Measurements from ENCODE around the gene SDK1. TPM values are rescaled to one million over a fixed set of nuclear protein-coding genes. Genes with fewer than 3 reads are reported as not detected.

SDK1 gene
- total and polyA plus RNA-seq, 4 donors, result 0.12 to 0.47 (median 0.36) TPM

- Histone ChIP-seq H3K27me3 (ENCODE audit: control insufficient read depth in 4 of 4, insufficient read depth in 4 of 4, low read length in 3 of 4) (peaks cover 0 to 8% (median 1%) of the 10 kb centered on the region in 4 donors), H3K36me3 (ENCODE audit: control insufficient read depth in 4 of 4, insufficient read depth in 3 of 4, low read depth in 1 of 4, low read length in 3 of 4) (no peaks in the 10 kb centered on the region), H3K27ac (ENCODE audit: low read depth in 1 of 2, low read length in 2 of 2) (no peak overlapping the region), H3K9me3 (ENCODE audit: control insufficient read depth in 4 of 4, low read length in 3 of 4) (no peaks in the 10 kb centered on the region), H3K9ac (ENCODE audit: low read depth in 1 of 2, low read length in 2 of 2) (no peak overlapping the region), H3K4me1 (ENCODE audit: control insufficient read depth in 4 of 4, insufficient read depth in 4 of 4, low read length in 3 of 4) (no peaks in the 10 kb centered on the region), H3K4me3 (ENCODE audit: low read depth in 1 of 3, low read length in 3 of 3) (no peak overlapping the region)
- no peak for DNase-seq (ENCODE audit: low spot score)
- TF ChIP-seq ATF3 (IDR thresholded peaks at IDR 0.05) (no peak), RAD21 (IDR thresholded peaks at IDR 0.05) (no peak), MAX (IDR thresholded peaks at IDR 0.05) (no peak), NR2F2 (IDR thresholded peaks at IDR 0.05) (no peak), GABPA (IDR thresholded peaks at IDR 0.05 in 1 of 2, conservative IDR thresholded peaks at IDR 0.05 in 1 of 2) (no peak), YY1 (IDR thresholded peaks at IDR 0.05) (no peak), SP1 (IDR thresholded peaks at IDR 0.05) (no peak), TAF1 (conservative IDR thresholded peaks at IDR 0.05) (no peak), FOXA1 (IDR thresholded peaks at IDR 0.05) (no peak), HNF4G (IDR thresholded peaks at IDR 0.05) (no peak), RXRA (IDR thresholded peaks at IDR 0.05) (no peak), EGR1 (IDR thresholded peaks at IDR 0.05; ENCODE audit: low read depth in 2 of 2) (no peak)
- TF ChIP-seq, protein P1, sequence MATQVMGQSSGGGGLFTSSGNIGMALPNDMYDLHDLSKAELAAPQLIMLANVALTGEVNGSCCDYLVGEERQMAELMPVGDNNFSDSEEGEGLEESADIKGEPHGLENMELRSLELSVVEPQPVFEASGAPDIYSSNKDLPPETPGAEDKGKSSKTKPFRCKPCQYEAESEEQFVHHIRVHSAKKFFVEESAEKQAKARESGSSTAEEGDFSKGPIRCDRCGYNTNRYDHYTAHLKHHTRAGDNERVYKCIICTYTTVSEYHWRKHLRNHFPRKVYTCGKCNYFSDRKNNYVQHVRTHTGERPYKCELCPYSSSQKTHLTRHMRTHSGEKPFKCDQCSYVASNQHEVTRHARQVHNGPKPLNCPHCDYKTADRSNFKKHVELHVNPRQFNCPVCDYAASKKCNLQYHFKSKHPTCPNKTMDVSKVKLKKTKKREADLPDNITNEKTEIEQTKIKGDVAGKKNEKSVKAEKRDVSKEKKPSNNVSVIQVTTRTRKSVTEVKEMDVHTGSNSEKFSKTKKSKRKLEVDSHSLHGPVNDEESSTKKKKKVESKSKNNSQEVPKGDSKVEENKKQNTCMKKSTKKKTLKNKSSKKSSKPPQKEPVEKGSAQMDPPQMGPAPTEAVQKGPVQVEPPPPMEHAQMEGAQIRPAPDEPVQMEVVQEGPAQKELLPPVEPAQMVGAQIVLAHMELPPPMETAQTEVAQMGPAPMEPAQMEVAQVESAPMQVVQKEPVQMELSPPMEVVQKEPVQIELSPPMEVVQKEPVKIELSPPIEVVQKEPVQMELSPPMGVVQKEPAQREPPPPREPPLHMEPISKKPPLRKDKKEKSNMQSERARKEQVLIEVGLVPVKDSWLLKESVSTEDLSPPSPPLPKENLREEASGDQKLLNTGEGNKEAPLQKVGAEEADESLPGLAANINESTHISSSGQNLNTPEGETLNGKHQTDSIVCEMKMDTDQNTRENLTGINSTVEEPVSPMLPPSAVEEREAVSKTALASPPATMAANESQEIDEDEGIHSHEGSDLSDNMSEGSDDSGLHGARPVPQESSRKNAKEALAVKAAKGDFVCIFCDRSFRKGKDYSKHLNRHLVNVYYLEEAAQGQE (IDR thresholded peaks at IDR 0.05), result no peak
- TF ChIP-seq, protein P2, sequence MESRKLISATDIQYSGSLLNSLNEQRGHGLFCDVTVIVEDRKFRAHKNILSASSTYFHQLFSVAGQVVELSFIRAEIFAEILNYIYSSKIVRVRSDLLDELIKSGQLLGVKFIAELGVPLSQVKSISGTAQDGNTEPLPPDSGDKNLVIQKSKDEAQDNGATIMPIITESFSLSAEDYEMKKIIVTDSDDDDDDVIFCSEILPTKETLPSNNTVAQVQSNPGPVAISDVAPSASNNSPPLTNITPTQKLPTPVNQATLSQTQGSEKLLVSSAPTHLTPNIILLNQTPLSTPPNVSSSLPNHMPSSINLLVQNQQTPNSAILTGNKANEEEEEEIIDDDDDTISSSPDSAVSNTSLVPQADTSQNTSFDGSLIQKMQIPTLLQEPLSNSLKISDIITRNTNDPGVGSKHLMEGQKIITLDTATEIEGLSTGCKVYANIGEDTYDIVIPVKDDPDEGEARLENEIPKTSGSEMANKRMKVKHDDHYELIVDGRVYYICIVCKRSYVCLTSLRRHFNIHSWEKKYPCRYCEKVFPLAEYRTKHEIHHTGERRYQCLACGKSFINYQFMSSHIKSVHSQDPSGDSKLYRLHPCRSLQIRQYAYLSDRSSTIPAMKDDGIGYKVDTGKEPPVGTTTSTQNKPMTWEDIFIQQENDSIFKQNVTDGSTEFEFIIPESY (IDR thresholded peaks at IDR 0.05), result no peak
- TF ChIP-seq, protein P3, sequence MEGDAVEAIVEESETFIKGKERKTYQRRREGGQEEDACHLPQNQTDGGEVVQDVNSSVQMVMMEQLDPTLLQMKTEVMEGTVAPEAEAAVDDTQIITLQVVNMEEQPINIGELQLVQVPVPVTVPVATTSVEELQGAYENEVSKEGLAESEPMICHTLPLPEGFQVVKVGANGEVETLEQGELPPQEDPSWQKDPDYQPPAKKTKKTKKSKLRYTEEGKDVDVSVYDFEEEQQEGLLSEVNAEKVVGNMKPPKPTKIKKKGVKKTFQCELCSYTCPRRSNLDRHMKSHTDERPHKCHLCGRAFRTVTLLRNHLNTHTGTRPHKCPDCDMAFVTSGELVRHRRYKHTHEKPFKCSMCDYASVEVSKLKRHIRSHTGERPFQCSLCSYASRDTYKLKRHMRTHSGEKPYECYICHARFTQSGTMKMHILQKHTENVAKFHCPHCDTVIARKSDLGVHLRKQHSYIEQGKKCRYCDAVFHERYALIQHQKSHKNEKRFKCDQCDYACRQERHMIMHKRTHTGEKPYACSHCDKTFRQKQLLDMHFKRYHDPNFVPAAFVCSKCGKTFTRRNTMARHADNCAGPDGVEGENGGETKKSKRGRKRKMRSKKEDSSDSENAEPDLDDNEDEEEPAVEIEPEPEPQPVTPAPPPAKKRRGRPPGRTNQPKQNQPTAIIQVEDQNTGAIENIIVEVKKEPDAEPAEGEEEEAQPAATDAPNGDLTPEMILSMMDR (IDR thresholded peaks at IDR 0.05; ENCODE audit: low read depth, low read length, missing input control), result no peak
- 86% methylated on average over 2 of the region's 2 CpGs for WGBS
Observed at GRCh38 chr7:3332308-3332707, 31.3 kb downstream of the SDK1 start.

GRCh38 chr7:3333861-3334260 lies 32.8 kb downstream of the SDK1 start:
- H3K4me1 ChIP-seq (ENCODE audit: control insufficient read depth in 4 of 4, insufficient read depth in 4 of 4, low read length in 3 of 4), result no peaks in the 10 kb centered on the region
- DNase-seq (ENCODE audit: low spot score), result no peak
- WGBS, result 94% methylated on average over 2 of the region's 2 CpGs
- TF ChIP-seq HNF4A (conservative IDR thresholded peaks at IDR 0.05) (no peak), NR2F2 (IDR thresholded peaks at IDR 0.05) (no peak), MAX (IDR thresholded peaks at IDR 0.05) (no peak), YY1 (IDR thresholded peaks at IDR 0.05) (no peak), ATF3 (IDR thresholded peaks at IDR 0.05) (no peak), GABPA (IDR thresholded peaks at IDR 0.05 in 1 of 2, conservative IDR thresholded peaks at IDR 0.05 in 1 of 2) (no peak), JUND (IDR thresholded peaks at IDR 0.05) (no peak), SP1 (IDR thresholded peaks at IDR 0.05) (no peak), FOXA2 (IDR thresholded peaks at IDR 0.05) (no peak), EGR1 (IDR thresholded peaks at IDR 0.05; ENCODE audit: low read depth in 2 of 2) (no peak), HNF4G (IDR thresholded peaks at IDR 0.05) (no peak), RXRA (IDR thresholded peaks at IDR 0.05) (no peak), RAD21 (IDR thresholded peaks at IDR 0.05) (no peak), FOXA1 (IDR thresholded peaks at IDR 0.05) (no peak), TAF1 (conservative IDR thresholded peaks at IDR 0.05) (no peak)
- TF ChIP-seq, protein P3 (IDR thresholded peaks at IDR 0.05; ENCODE audit: low read depth, low read length, missing input control), result no peak
- TF ChIP-seq, protein P2 (IDR thresholded peaks at IDR 0.05), result no peak

More at GRCh38 chr7:3333861-3334260, 32.8 kb downstream of the SDK1 start:
- peaks cover 0 to 8% (median 1%) of the 10 kb centered on the region in 4 donors for H3K27me3 ChIP-seq (ENCODE audit: control insufficient read depth in 4 of 4, insufficient read depth in 4 of 4, low read length in 3 of 4)
- H3K9me3 ChIP-seq (ENCODE audit: control insufficient read depth in 4 of 4, low read length in 3 of 4), result no peaks in the 10 kb centered on the region
- no peaks in the 10 kb centered on the region for H3K36me3 ChIP-seq (ENCODE audit: control insufficient read depth in 4 of 4, insufficient read depth in 3 of 4, low read depth in 1 of 4, low read length in 3 of 4)
- H3K4me3 ChIP-seq (ENCODE audit: low read depth in 1 of 3, low read length in 3 of 3), result no peak overlapping the region
- no peak overlapping the region for H3K27ac ChIP-seq (ENCODE audit: low read depth in 1 of 2, low read length in 2 of 2)
- H3K9ac ChIP-seq (ENCODE audit: low read depth in 1 of 2, low read length in 2 of 2), result no peak overlapping the region

Data from liver (tissue), 9 donors.